H9 (cell line): Measurements from ENCODE around the gene GBP1. TPM values are rescaled to one million over a fixed set of nuclear protein-coding genes. Genes with fewer than 3 reads are reported as not detected.

Source experiments
- DNase-seq: peaks from one replicate; pipeline ENCODE4 v3.0.0-alpha.2; 2017
- H2AFZ ChIP-seq: one replicate; pipeline ENCODE4 v1.6.1; 2013; ENCODE audit warnings: mild to moderate bottlenecking, low read length, control low read depth, moderate library complexity
- H2AK5ac ChIP-seq: 2 replicates; pipeline ENCODE4 v1.6.1; 2013; ENCODE audit warnings: low read length, control low read depth, mixed read lengths; ENCODE audit not compliant: insufficient read length
- H2BK120ac ChIP-seq: one replicate; pipeline ENCODE4 v1.6.1; 2013; ENCODE audit warnings: low read depth, mild to moderate bottlenecking, low read length, control low read depth, inconsistent platforms; ENCODE audit not compliant: poor library complexity, severe bottlenecking
- H2BK12ac ChIP-seq: 2 replicates; pipeline ENCODE4 v1.6.1; 2013; ENCODE audit warnings: low read length, control low read depth, mixed read lengths, low read depth; ENCODE audit not compliant: insufficient read length
- H2BK15ac ChIP-seq: 2 replicates; pipeline ENCODE4 v1.6.1; 2013; ENCODE audit warnings: low read depth, low read length, control low read depth
- H2BK20ac ChIP-seq: one replicate; pipeline ENCODE4 v1.6.1; 2013; ENCODE audit warnings: low read depth, mild to moderate bottlenecking, low read length, control low read depth, inconsistent platforms; ENCODE audit not compliant: poor library complexity, severe bottlenecking
- H2BK5ac ChIP-seq: 2 replicates; pipeline ENCODE4 v1.6.1; 2013; ENCODE audit warnings: low read length, control low read depth, mixed read lengths; ENCODE audit not compliant: insufficient read length
- H3K14ac ChIP-seq: 2 replicates; pipeline ENCODE4 v1.6.1; 2013; ENCODE audit warnings: low read length, control low read depth; ENCODE audit not compliant: insufficient read depth
- H3K18ac ChIP-seq: 2 replicates; pipeline ENCODE4 v1.6.1; 2013; ENCODE audit warnings: low read depth, mild to moderate bottlenecking, mixed read lengths, low read length, control low read depth; ENCODE audit not compliant: insufficient read length
- H3K23ac ChIP-seq: 2 replicates; pipeline ENCODE4 v1.6.1; 2013; ENCODE audit warnings: low read length, control low read depth, mixed read lengths, low read depth; ENCODE audit not compliant: insufficient read length
- H3K23me2 ChIP-seq: 2 replicates; pipeline ENCODE4 v1.6.1; 2013; ENCODE audit warnings: low read depth, mild to moderate bottlenecking, mixed read lengths, low read length, control low read depth; ENCODE audit not compliant: insufficient read length, poor library complexity, severe bottlenecking
- H3K27ac ChIP-seq: 2 replicates; pipeline ENCODE4 v1.5.1; 2013; ENCODE audit warnings: low read length, control low read depth, mixed read lengths, low read depth; ENCODE audit not compliant: insufficient read length
- H3K27me3 ChIP-seq: 2 replicates; pipeline ENCODE4 v1.6.1; 2013; ENCODE audit warnings: low read length, control low read depth, inconsistent platforms; ENCODE audit not compliant: insufficient read depth
- H3K4ac ChIP-seq: 2 replicates; pipeline ENCODE4 v1.6.1; 2013; ENCODE audit warnings: low read depth, mild to moderate bottlenecking, control low read depth, inconsistent platforms, low read length, moderate library complexity
- H3K4me1 ChIP-seq: 2 replicates; pipeline ENCODE4 v1.6.1; 2013; ENCODE audit warnings: low read length, control low read depth, inconsistent platforms; ENCODE audit not compliant: insufficient read depth
- H3K4me2 ChIP-seq: 2 replicates; pipeline ENCODE4 v1.6.1; 2013; ENCODE audit warnings: low read length, control low read depth, mixed read lengths; ENCODE audit not compliant: insufficient read length, insufficient read depth
- H3K56ac ChIP-seq: 2 replicates; pipeline ENCODE4 v1.6.1; 2013; ENCODE audit warnings: low read depth, mild to moderate bottlenecking, mixed read lengths, low read length, control low read depth; ENCODE audit not compliant: insufficient read length
- H3K79me1 ChIP-seq: 2 replicates; pipeline ENCODE4 v1.6.1; 2013; ENCODE audit warnings: low read depth, mild to moderate bottlenecking, moderate library complexity, low read length, control low read depth, inconsistent platforms; ENCODE audit not compliant: insufficient read depth, poor library complexity, severe bottlenecking
- H3K79me2 ChIP-seq: 2 replicates; pipeline ENCODE4 v1.6.1; 2013; ENCODE audit warnings: low read length, control low read depth, inconsistent platforms; ENCODE audit not compliant: insufficient read depth
- H3K9ac ChIP-seq: 2 replicates; pipeline ENCODE4 v1.6.1; 2013; ENCODE audit warnings: low read length, control low read depth, mixed read lengths; ENCODE audit not compliant: insufficient read length; ENCODE audit errors: extremely low read depth
- H3K9me3 ChIP-seq: one replicate; pipeline ENCODE4 v1.6.1; 2013; ENCODE audit warnings: low read depth, low read length, inconsistent platforms; ENCODE audit not compliant: control insufficient read depth
- H3T11ph ChIP-seq: one replicate; pipeline ENCODE4 v1.6.1; 2013; ENCODE audit warnings: mild to moderate bottlenecking, low read length, control low read depth, inconsistent platforms
- H4K20me1 ChIP-seq: one replicate; pipeline ENCODE4 v1.6.1; 2013; ENCODE audit not compliant: control insufficient read depth, insufficient read length, insufficient read depth
- H4K5ac ChIP-seq: 2 replicates; pipeline ENCODE4 v1.6.1; 2013; ENCODE audit warnings: low read depth, mild to moderate bottlenecking, mixed read lengths, low read length, control low read depth; ENCODE audit not compliant: insufficient read length
- H4K8ac ChIP-seq: replicated peaks from 2 replicates; pipeline ENCODE4 v1.6.1; 2013; ENCODE audit warnings: low read length, control low read depth, mixed read lengths, low read depth; ENCODE audit not compliant: insufficient read length
- H4K91ac ChIP-seq: 2 replicates; pipeline ENCODE4 v1.6.1; 2013; ENCODE audit warnings: low read depth, mild to moderate bottlenecking, moderate library complexity, mixed read lengths, low read length, control low read depth; ENCODE audit not compliant: insufficient read length
- H3K27ac Mint-ChIP-seq, 3 experiments: 2 replicates in 2 of 3; 3 replicates in 1 of 3; pipeline ENCODE4 v1.8.0; 2020 to 2021; ENCODE audit warnings: mixed read lengths in 3 of 3, mild to moderate bottlenecking in 1 of 3, moderate library complexity in 1 of 3
- H3K27me3 Mint-ChIP-seq: 2 replicates; pipeline ENCODE4 v1.8.0; 2021; ENCODE audit warnings: low read depth, mild to moderate bottlenecking, moderate library complexity, mixed read lengths
- H3K36me3 Mint-ChIP-seq, 3 experiments: 2 replicates in 2 of 3; 3 replicates in 1 of 3; pipeline ENCODE4 v1.8.0; 2020 to 2021; ENCODE audit warnings: low read depth in 3 of 3, mixed read lengths in 3 of 3; ENCODE audit not compliant: insufficient read depth in 1 of 3
- H3K4me1 Mint-ChIP-seq, 2 experiments: 2 replicates each; pipeline ENCODE4 v1.8.0; 2020; ENCODE audit warnings: mixed read lengths in 2 of 2
- H3K4me3 Mint-ChIP-seq, 2 experiments: 2 replicates in 1 of 2; 3 replicates in 1 of 2; pipeline ENCODE4 v1.8.0; 2020 to 2021; ENCODE audit warnings: mild to moderate bottlenecking in 2 of 2, mixed read lengths in 2 of 2, moderate library complexity in 1 of 2
- H3K9me3 Mint-ChIP-seq, 2 experiments: 2 replicates in 1 of 2; 3 replicates in 1 of 2; pipeline ENCODE4 v1.8.0; 2020; ENCODE audit warnings: mild to moderate bottlenecking in 2 of 2, mixed read lengths in 2 of 2, moderate library complexity in 1 of 2
- CTCF ChIP-seq: fragments of 200-600 bp; sonication (generic); conservative IDR thresholded peaks from 3 replicates; pipeline ENCODE4 v1.8.0; 2021; ENCODE audit warnings: antibody characterized with exemption, mild to moderate bottlenecking
- WGBS: extraction: QIAGEN DNeasy Blood & Tissue Kit; methylation state at CpG from one replicate; pipeline ENCODE4 v1.1.7; 2013; ENCODE audit warnings: missing lambda C conversion rate, low lambda C conversion rate, mixed read lengths; ENCODE audit not compliant: insufficient read length; ENCODE audit errors: extremely low coverage; 5-methylcytosine and 5-hydroxymethylcytosine counted together
- total RNA-seq: library from RNA; stranded (reverse); gene quantifications from 2 replicates; pipeline ENCODE4 v1.2.1, GENCODE V29; 2021

The GBP1 gene
- total RNA-seq, 1 experiment from 2014 or later: not detected

- Histone ChIP-seq H2AK5ac (no peak overlapping the region), H3K18ac (no peak overlapping the region), H3K23me2 (no peaks in the 10 kb centered on the region), H3K56ac (no peak overlapping the region), H4K91ac (no peak overlapping the region), H3K9me3 (no peaks in the 10 kb centered on the region), H2BK15ac (no peak overlapping the region), H3K4ac (no peak overlapping the region), H3K79me2 (no peaks in the 10 kb centered on the region), H3K4me2 (no peak overlapping the region), H3K79me1 (no peaks in the 10 kb centered on the region), H2BK12ac (no peak overlapping the region), H3K4me1 (no peaks in the 10 kb centered on the region), H2AFZ (no peak overlapping the region), H4K20me1 (no peaks in the 10 kb centered on the region), H3K9ac (no peak overlapping the region), H2BK120ac (no peak overlapping the region), H4K8ac (no peak overlapping the region), H4K5ac (no peak overlapping the region), H3K23ac (no peak overlapping the region), H3K27ac (no peak overlapping the region), H3K14ac (no peak overlapping the region), H3K27me3 (no peaks in the 10 kb centered on the region), H2BK20ac (no peak overlapping the region), H3T11ph (no peak overlapping the region), H2BK5ac (no peak overlapping the region)
- Mint-ChIP-seq H3K27me3 (no peaks in the 10 kb centered on the region), H3K4me3 (no peak overlapping the region), H3K9me3 (peaks cover 10 to 15% of the 10 kb centered on the region in 2 experiments), H3K4me1 (no peaks in the 10 kb centered on the region), H3K27ac (no peak overlapping the region), H3K36me3 (peaks cover 0 to 9% (median 3%) of the 10 kb centered on the region in 3 experiments; a peak in 2 of 7 replicates)
- DNase-seq: no peak
- no CpG with 5 or more reads among the region's 1 CpG for WGBS
- no peak for TF ChIP-seq CTCF
Observed at GRCh38 chr1:89037186-89037585, 27.8 kb downstream of the GBP1 start.
